RKO (cell line): Measurements from ENCODE around the gene PDE5A.
A peak's percentile ranks its signal among the peaks of the same experiment; 100 is the strongest.

Experiments
- DNase-seq: peaks from one replicate; pipeline ENCODE4 v3.0.0-alpha.2; 2016; ENCODE audit warnings: low spot score

PDE5A gene

DNA sequence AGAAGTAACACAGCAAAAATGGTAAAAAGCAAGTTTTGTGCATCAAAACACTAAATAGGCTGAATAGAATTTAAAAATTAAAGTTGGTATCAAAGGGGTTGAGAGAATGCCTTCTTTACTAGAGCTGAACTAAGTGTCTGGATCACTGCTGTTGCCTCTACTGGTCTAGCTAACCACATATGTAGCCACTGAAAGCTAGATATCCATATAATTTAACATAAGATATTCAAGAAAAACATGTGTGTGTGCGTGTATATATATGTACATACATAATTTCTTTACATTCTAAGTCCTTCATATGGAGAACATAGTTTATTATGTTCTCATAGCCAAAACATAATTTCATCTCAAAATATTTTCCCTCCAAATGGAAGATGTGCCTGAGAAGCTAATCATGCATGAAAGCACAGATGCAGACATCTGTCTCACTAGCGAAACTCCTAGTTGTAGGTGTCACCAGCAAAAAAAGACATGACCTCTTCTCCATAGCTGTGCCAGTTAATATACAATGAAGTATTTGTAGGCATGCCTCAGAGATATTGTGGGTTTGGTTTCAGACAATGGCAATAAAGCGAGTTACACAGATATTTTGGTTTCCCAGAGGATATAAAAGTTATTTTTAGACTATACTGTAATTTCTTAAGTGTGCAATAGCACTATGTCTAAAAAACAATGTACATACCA, 47.3 kb downstream of the PDE5A start:
- no peak for DNase-seq

GRCh38 chr4:119580293-119580692, 48.3 kb downstream of the PDE5A start:
- no peak for DNase-seq

GRCh38 chr4:119579823-119580222, 48.8 kb downstream of the PDE5A start:
- no peak for DNase-seq

GRCh38 chr4:119570401-119570800, 58.2 kb downstream of the PDE5A start:
- no peak for DNase-seq

DNA sequence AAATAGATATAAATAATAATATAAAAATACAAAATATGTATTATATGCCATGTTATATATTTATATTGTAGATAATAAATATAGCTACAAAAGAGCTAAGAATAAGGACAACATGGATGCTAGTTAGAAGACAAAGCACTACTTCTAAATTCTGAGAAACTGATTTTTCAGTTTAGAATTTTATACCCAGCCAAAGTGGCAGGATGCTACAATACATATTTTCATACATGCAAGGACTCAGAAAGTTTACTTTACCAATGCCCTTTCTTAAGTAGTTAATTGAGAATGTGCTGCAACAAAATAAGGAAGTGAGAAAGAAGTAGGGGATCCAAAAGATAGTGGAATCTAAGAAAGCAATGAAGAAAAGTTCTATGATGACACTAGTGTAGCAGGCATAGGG, 64.5 kb downstream of the PDE5A start:
- no peak for DNase-seq

DNA sequence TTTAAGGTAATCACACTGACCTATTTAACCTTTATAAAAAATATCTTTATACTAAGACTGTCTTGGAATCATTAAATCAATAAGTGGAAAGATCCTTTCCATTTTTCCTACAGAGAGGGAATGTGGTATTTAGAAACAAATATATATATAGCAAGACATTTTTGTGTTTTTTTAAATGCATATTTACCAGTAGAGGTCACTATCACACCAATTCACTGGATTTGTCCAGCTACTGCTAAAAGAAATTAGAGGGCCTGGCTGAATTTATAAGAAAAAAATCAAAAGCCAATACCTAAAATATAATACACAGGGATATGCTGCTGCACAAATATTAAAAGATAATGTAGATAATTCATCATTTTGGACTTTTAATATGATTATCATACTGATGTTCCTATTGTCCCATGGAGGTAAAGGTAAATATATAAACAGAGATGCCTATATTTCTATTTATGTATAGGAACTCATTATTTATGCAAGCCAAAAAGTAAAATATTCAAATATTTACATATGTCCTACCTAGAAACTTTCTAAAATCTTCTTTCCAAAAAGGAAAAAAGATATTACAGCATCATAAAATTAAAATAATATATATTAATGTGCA, 69.5 kb downstream of the PDE5A start:
- DNase-seq: peak; percentile 63

DNA sequence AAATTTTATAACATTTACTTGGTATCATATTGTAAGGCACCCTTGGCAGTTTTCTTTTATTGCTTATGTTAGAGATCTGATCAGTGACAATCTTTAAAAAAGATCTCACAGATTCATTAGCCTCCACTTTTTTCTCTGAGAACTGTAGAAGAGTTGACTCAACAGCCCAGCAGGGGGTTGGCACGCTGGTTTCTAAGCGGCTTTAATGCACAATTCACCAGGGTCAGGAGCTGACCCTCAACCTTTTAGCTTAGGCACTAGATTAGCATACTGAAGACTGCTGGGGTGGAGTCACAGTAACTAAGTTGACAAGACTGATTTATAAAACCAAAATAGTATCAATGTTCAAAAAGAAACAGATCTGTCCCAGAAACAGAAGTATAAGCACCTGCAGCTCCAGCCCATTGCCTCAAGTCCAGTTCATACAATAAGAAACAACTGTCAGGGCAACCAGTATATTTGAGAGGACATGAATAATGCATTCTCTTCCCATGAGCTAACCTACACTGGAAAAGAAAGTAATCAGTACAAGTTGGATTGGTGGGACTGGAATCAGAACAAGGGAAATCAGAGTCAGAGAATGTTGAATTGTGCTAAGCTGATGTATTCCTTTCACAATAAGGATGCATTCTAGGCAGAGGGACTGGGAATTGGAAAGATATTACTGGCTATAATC, 77.6 kb downstream of the PDE5A start:
- peak; percentile 7 for DNase-seq

- no peak for DNase-seq
Measured at GRCh38 chr4:119549639-119550038, 79.0 kb downstream of the PDE5A start.

DNA sequence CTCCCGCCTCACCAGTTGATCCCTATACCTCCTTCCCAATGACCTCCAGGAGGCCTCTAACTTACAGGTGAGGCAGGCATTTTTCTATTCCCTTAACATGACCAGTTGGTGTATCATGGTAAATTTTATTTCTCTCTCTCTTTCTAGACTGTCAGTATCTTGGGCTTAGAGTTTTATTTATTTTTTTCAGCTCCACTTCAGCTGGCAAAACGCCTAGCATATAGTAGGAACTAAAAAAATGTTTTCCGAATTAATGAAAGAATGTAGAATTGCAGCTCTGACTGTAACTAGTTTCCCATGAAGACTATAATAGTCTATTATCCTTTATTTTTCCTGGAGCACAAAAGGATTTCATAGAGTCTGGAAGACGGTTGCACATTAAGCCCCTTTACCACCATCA, 84.8 kb downstream of the PDE5A start:
- DNase-seq: no peak

GRCh38 chr4:119543187-119543586, 85.4 kb downstream of the PDE5A start:
- DNase-seq: no peak

- DNase-seq: no peak
Measured at GRCh38 chr4:119540249-119540648, 88.4 kb downstream of the PDE5A start.

DNA sequence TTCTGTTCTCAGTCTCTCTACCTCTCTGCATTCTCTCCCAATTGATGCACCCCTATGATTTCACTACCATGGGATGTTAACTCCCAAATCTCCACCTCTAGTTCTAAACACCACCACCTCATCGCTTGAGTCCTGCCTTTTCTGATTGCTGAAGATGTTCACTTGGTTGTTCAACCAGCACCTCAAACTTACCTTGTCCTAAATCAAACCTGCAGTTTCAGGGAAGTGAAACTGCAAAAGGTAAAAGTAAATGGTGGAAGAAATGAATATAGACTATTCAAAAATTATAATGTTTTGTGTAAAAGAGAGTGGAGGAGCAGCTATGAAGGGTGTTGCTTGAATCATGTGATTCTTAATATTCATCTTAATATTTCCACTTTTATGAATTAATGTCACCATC, 91.0 kb downstream of the PDE5A start:
- no peak for DNase-seq

DNA sequence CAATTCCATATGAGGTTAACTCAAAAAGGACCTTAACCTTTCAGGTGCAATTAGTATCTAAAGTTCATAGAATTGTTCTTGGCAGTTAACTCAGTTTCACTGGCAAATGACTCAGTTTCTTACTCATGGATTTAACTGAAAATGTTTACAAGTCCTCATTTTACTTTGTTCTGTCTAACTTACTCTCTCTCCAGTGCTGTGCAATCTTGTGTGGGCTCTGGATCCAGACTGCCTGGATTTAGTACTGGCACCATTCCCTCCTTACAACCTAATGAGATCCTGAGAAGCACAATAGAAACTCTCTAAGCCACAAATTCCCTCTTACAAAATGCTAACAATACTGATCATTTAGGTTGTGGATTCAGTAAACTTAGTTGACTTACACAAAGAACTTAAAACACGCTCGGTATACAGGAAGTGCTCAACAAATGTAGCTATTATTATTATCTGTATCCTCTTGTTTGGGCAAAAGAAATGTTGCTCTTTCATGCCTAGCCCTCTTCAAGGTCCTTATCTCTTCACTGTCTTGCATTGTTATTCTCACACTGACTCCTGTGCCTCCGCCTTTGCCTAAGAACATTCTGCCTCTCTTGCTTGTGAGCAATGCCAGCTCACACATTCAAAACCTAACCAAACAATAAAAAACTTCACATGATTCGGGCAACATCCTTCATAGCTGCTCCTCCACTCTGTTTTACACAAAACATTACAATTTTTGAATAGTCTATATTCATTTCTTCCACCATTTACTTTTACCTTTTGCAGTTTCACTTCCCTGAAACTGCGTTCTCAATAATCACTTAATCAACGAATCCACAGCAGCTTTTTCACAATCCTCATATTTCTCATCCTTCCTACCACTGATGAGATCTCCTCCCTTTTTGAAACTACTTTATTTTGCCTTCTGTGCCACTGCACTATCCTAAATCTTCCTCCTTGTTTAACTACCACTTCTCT, 91.8 kb downstream of the PDE5A start:
- peak; percentile 6 for DNase-seq

DNA sequence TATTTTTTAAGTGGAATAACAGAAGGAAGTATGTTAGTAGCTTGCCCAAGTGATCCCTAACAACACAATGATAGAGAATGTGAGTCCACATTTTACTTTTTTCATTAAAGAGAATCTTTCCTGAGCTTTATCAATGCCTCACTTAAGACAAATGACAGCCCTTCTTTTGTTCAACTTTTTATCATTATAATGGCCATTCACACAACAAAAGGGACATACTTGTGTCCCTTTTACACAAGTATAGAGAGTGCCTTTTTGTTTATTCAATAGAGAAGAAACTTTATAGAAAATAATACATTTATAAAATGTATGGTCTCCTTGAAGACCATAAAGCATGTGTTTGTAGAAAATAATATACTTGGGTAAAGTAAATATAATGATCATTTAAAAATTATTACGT, 96.3 kb downstream of the PDE5A start:
- no peak for DNase-seq

GRCh38 chr4:119529788-119530187, 98.8 kb downstream of the PDE5A start:
- DNase-seq: no peak

DNA sequence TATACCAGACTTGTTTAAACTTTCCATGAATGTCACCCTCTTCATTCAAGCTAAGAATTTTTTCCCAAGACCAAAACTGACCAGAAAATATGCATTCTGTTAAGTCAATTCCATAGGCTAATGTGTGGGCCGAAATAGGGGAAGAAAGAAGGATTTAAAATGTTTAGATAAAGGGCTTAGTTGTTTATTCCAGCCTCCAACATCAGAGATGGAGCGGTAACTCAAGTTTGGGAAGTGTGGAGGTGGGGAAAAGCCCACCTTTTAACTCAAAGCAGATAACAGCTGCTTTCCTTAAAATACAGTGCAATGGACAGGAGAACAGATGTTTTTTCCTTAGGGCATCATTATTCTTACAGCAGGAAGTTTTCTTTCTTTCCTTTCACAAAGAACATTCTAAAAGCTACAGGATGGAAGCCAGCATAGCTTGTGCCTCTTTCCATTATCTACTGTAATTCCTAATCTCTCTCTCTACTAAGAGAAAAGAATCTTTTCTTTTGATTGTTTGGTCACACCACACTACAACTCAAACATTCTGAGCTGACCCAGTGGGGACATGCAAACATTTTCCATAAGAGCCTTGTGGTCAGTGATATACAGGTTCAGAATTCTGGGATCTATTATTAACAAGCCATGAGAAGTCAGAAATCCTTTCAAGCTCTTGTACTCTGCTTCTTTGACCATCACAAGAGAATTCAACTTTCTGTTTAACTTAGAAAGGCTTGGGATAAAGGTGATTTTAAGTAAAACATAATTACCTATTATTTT, 101.6 kb downstream of the PDE5A start:
- no peak for DNase-seq

DNA sequence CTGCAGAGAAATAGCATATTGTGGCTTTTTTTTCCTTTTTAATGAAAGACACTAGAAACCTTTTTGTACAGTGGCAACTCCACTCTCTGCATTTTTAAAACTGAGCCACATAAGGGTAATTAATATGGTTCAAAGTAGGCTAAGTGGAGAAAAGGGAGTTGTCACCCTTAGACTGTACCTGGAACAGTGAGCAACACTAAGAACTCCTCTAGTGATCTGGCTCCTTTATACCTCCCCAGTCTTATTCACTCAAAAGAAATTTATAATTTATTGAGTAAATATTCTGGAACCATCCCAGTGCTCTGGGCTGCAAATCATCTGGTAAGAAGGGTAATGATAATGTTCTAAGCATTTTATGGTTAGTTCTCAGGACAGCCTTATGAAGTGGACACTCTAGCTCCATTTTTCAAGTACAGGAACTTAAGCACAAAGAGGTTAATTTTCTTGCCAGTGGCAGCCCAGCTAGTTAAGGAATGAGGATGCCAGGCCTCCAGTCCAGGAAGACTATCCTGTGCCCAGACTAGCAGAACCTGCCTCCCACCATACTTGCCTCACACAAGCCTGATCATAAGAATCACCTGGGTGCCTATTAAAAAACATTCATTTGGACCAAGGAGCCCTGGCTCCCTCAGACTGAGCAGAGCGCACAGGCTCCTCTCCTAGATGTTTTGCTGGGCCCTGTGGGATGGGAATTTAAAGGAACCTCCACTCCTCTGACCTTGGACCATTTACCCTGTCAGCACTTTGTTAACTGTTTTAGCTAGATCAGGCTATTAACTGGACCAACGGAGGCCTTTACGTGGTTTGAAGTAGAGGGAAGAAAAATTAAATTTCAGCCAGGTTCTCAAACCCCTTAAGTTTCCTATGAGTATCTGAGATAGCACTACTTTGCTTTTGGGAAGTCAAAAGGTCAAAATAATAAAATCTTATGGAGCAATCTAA, 102.6 kb downstream of the PDE5A start:
- DNase-seq: no peak

GRCh38 chr4:119525005-119525749, 103.4 kb downstream of the PDE5A start:
- DNase-seq: peak; percentile 36

GRCh38 chr4:119523399-119523798, 105.2 kb downstream of the PDE5A start:
- no peak for DNase-seq

DNA sequence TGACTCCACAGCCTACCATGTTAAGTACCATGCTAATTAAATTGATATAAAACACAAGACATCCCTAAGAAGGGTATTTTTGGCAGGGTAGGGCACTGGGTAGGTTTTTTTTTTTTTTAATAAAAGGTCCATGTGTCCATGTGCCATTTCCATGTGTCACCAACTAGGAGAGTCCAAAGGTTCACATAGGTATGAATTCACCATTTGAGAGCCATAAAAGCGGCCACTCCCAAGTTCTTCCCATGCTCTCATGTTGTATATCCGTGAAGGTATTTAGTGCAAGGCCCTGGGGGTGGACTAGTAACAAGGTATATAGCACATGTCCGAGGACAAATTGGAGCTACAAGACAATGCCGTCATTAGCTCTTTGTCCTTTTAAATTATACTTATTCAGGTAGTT, 107.3 kb downstream of the PDE5A start:
- DNase-seq: no peak
